ENCODE results near the gene FIGNL2.
"Not testable (repeated sequence)": the region's sequence is repeated elsewhere in the genome, so short reads cannot be mapped to it uniquely, and the experiment has no call there.

The FIGNL2 gene

DNA sequence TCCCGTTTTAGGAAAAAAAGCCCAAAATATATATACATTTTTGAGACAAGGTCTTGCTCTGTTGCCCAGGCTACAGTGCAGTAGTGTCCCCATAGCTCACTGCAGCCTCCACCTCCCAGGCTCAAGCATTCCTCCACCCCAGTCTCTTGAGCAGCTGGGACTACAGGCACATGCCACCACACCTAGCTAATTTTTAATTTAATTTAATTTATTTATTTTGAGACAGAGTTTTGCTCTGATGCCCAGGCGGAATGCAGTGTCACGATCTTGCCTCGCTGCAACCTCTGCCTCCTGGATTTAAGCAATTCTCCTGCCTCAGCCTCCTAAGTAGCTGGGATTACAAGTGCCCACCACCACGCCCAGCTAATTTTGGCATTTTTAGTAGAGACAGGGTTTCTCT lies 16.7 kb downstream of the FIGNL2 start:
- Mint-ChIP-seq H3K4me1 (ENCODE audit: low read depth in 2 of 2) (peaks cover 18 to 19% of the 10 kb centered on the region in 2 donors), H3K27me3 (peaks cover 51 to 78% of the 10 kb centered on the region in 2 donors)
- H3K36me3 Mint-ChIP-seq (ENCODE audit: insufficient read depth); H3K27ac Mint-ChIP-seq; DNase-seq; H3K4me3 Mint-ChIP-seq; H3K9me3 Mint-ChIP-seq; ATAC-seq (replicated peaks): not testable (repeated sequence)

DNA sequence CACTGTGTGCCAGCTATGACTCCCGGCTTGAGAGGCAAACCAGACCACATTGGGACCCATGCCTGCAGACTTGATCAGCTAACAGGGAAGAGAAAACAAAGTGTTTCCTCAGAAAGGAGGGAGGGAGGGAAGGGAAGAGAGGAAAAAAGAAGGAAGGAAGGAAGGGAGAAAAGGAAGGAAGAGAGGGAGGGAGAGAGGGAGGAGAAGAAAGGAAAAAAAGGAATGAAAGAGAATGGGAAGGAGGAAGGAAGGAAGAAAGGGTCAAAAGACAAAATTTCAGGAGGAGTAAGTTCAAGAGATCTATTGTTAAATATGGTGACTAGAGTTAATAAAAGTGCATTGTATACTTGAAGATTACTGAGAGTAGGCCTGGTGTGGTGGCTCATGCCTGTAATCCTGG lies 18.9 kb downstream of the FIGNL2 start:
- H3K4me3 Mint-ChIP-seq = no peak overlapping the region
- no peak for DNase-seq
- H3K36me3 Mint-ChIP-seq (ENCODE audit: insufficient read depth) = no peaks in the 10 kb centered on the region
- peaks cover 18 to 19% of the 10 kb centered on the region in 2 donors for H3K4me1 Mint-ChIP-seq (ENCODE audit: low read depth in 2 of 2)
- peaks cover 44 to 65% of the 10 kb centered on the region in 2 donors for H3K27me3 Mint-ChIP-seq
- H3K9me3 Mint-ChIP-seq = no peaks in the 10 kb centered on the region
- no peak overlapping the region for H3K27ac Mint-ChIP-seq
- no peak for ATAC-seq (replicated peaks)

DNA sequence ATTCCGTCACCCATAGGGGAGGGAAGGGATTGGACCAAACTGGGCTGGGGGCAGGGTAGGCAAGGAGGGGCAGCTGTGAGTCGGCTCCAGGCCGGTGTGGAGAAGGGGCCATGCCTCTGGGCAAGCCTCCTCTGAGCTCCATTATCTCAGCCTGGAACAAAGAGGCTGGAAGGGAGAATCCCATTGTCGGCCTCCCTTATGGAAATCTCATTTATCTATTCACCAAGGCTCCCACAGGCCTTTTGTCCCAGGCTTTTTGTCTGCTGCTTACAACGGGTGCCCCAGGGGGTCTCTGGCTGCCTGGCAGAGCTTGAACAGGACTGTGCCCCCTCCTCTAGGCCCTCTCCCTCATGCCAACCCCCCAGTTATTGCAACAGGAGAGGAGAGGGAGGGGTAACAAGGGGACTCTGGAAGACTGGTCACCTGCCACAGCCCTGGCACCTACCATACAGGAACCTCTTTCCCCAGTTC lies 19.5 kb downstream of the FIGNL2 start:
- Mint-ChIP-seq H3K36me3 (ENCODE audit: insufficient read depth) (no peaks in the 10 kb centered on the region), H3K27me3 (peaks cover 38 to 59% of the 10 kb centered on the region in 2 donors), H3K4me1 (ENCODE audit: low read depth in 2 of 2) (peaks cover 18 to 19% of the 10 kb centered on the region in 2 donors), H3K27ac (no peak overlapping the region), H3K4me3 (no peak overlapping the region), H3K9me3 (no peaks in the 10 kb centered on the region)
- DNase-seq = no peak
- no peak for ATAC-seq (replicated peaks)

DNA sequence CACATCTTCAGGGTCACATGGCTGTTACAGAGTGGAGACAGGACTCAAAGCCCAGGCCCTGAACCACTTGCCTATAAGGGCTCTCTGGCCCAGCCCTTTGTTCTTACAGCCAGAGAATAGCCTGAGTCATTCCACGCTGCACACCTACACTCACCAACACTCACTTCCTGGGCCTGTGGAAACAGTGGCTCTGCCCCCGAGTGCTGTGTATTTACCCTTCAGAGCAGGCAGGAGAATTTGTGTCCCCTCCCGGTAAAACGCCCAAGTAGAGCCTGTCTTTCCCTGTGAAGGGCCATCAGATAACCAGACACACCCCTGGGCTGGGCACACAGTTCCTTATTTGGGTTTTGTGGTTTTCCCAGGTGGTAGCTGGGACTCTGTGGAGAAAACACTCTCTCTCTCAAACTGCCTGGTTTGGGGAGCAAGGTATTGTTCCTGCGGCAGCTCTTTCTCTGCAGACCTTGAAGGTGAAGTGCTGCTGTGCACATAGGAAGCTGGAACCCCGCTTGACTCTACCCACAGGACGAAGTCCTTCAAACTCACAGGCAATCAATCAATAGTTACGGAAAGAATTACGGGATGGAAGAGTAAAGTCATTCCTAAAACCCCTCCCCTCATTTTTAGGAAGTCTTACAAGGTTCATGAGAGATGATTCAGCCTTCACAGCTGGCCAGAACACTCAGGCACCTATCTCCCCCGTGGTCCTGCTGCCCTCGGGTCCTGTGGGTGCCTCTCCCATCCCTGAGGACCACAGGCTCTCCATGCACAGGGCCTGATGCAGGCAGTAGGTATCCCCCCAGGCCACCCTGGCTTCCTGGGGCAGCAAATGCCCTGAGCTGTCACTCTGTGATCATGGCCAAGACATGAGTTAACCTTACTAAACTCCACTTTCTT lies 20.3 kb downstream of the FIGNL2 start:
- DNase-seq = no peak

GRCh38 chr12:51826881-51827280 lies 21.6 kb downstream of the FIGNL2 start:
- H3K27me3 Mint-ChIP-seq = peaks cover 17 to 38% of the 10 kb centered on the region in 2 donors
- H3K36me3 Mint-ChIP-seq (ENCODE audit: insufficient read depth) = no peaks in the 10 kb centered on the region
- ATAC-seq (replicated peaks) (no peak), DNase-seq (no peak)
- no peak overlapping the region for H3K27ac Mint-ChIP-seq
- H3K4me1 Mint-ChIP-seq (ENCODE audit: low read depth in 2 of 2) = peaks cover 14 to 16% of the 10 kb centered on the region in 2 donors
- H3K9me3 Mint-ChIP-seq = no peaks in the 10 kb centered on the region
- no peak overlapping the region for H3K4me3 Mint-ChIP-seq

More for the DNA sequence above, 20.3 kb downstream of the FIGNL2 start:
- Mint-ChIP-seq H3K4me3 (no peak overlapping the region), H3K27me3 (peaks cover 30 to 51% of the 10 kb centered on the region in 2 donors), H3K9me3 (no peaks in the 10 kb centered on the region), H3K36me3 (ENCODE audit: insufficient read depth) (no peaks in the 10 kb centered on the region), H3K4me1 (ENCODE audit: low read depth in 2 of 2) (peaks cover 17 to 19% of the 10 kb centered on the region in 2 donors), H3K27ac (no peak overlapping the region)
- peak; percentile 48 for ATAC-seq (replicated peaks)

DNA sequence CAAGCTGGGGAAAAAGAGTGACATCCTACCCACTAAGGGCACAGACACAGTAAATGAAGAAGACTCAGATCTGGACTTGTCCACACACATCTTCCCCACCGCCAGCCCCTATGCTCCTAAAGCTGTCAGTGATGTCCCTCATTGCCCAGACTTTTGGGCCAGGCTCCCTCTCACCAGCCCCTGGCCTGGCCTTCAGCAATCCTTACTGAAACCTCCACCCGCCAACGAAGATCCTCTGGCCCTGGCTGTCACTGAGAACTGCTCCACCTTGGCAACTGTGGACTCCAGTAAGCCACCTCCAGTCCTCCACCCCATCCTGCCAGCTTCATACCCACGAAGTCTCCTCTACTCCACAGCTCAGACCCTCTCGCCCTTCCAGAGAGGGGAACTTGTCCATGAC lies 23.3 kb downstream of the FIGNL2 start:
- Mint-ChIP-seq H3K27me3 (peaks cover 4 to 24% of the 10 kb centered on the region in 2 donors), H3K9me3 (no peaks in the 10 kb centered on the region), H3K4me3 (no peak overlapping the region), H3K27ac (no peak overlapping the region), H3K36me3 (ENCODE audit: insufficient read depth) (no peaks in the 10 kb centered on the region), H3K4me1 (ENCODE audit: low read depth in 2 of 2) (peaks cover 15 to 16% of the 10 kb centered on the region in 2 donors)
- DNase-seq (no peak), ATAC-seq (replicated peaks) (no peak)

DNA sequence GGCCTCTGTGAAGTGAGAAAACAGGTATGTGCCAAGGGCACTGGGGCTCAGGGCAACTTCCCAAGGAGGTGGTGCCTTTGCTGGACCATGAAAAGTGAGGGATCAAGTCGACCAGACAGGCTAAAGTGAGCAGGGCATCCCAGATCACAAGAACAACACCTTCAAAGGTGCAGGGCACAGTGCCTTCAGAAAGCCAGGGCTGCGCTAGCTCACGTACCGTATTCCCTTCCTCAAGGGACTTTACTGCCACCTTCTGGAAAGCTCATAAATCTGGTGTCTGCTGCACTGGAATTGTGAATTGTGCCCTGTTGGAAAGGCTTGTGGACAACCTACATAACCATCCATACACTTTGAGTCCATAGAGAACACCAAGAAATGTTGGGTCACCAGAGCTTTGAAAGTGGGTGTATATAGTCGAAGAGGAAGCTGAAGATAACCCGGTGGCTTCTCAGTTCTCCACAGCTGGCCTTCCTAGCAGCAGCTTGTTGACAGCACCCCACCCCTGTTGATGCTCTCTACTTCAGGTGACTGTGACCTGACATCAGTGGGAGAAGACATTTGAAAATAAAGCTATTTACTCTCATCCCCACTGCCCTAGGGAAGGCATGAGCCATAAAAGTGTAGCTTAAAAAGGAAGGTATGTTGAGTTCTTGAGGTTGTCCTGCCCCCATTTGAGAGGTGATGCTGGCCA lies 24.5 kb downstream of the FIGNL2 start:
- no peak overlapping the region for H3K4me3 Mint-ChIP-seq
- peaks cover 4 to 13% of the 10 kb centered on the region in 2 donors for H3K27me3 Mint-ChIP-seq
- peak overlapping the region in 1 of 2 donors; percentile 24 for H3K27ac Mint-ChIP-seq
- no peaks in the 10 kb centered on the region for H3K36me3 Mint-ChIP-seq (ENCODE audit: insufficient read depth)
- DNase-seq (no peak), ATAC-seq (replicated peaks) (no peak)
- peaks cover 16 to 18% of the 10 kb centered on the region in 2 donors for H3K4me1 Mint-ChIP-seq (ENCODE audit: low read depth in 2 of 2)
- H3K9me3 Mint-ChIP-seq = no peaks in the 10 kb centered on the region

DNA sequence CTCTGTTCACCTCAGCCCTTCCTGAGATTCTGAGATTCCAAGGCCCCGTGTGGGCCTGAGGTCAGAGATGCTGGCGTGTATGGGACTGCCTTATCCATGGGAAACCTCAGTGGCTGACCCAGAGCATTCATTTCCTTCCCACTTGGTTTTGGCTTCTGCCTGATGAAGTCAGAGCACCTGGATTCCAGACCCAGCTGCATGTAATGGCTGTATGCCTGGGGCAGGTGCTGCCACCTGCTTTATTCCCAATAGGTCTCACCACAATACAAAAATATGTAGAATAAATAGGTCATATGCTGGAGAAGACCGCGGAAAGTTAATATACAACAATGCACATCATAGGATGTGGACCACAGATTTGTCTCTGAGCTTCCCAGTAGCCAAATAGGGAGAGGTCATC lies 25.6 kb downstream of the FIGNL2 start:
- DNase-seq = no peak
- peak overlapping the region in 1 of 2 donors; percentile 77 for H3K27ac Mint-ChIP-seq
- no peaks in the 10 kb centered on the region for H3K9me3 Mint-ChIP-seq
- no peak for ATAC-seq (replicated peaks)
- H3K4me1 Mint-ChIP-seq (ENCODE audit: low read depth in 2 of 2) = peaks cover 8 to 13% of the 10 kb centered on the region in 2 donors
- peaks cover 0 to 2% of the 10 kb centered on the region in 2 donors for H3K27me3 Mint-ChIP-seq
- peak overlapping the region in 1 of 2 donors; percentile 52 for H3K4me3 Mint-ChIP-seq
- H3K36me3 Mint-ChIP-seq (ENCODE audit: insufficient read depth) = no peaks in the 10 kb centered on the region

- Mint-ChIP-seq H3K27me3 (no peaks in the 10 kb centered on the region), H3K36me3 (ENCODE audit: insufficient read depth) (no peaks in the 10 kb centered on the region)
- ATAC-seq (replicated peaks) = no peak
Observed at GRCh38 chr12:51822261-51822616, 26.3 kb downstream of the FIGNL2 start.

GRCh38 chr12:51821440-51822260 lies 26.9 kb downstream of the FIGNL2 start:
- H3K4me1 Mint-ChIP-seq (ENCODE audit: low read depth in 2 of 2) = peaks cover 7 to 11% of the 10 kb centered on the region in 2 donors
- H3K4me3 Mint-ChIP-seq = peak overlapping the region; percentile 45 to 72
- peak overlapping the region in 1 of 2 donors; percentile 77 for H3K27ac Mint-ChIP-seq
- no peaks in the 10 kb centered on the region for H3K9me3 Mint-ChIP-seq
- no peaks in the 10 kb centered on the region for H3K27me3 Mint-ChIP-seq
- DNase-seq (peak in 1 of 3 experiments; percentile 14), ATAC-seq (replicated peaks) (peak; percentile 23)
- no peaks in the 10 kb centered on the region for H3K36me3 Mint-ChIP-seq (ENCODE audit: insufficient read depth)

More at GRCh38 chr12:51822261-51822616, 26.3 kb downstream of the FIGNL2 start:
- H3K27ac Mint-ChIP-seq = peak overlapping the region in 1 of 2 donors; percentile 77
- no peaks in the 10 kb centered on the region for H3K9me3 Mint-ChIP-seq
- no peak for DNase-seq
- H3K4me1 Mint-ChIP-seq (ENCODE audit: low read depth in 2 of 2) = peaks cover 7 to 11% of the 10 kb centered on the region in 2 donors
- peak overlapping the region; percentile 35 to 52 for H3K4me3 Mint-ChIP-seq

DNA sequence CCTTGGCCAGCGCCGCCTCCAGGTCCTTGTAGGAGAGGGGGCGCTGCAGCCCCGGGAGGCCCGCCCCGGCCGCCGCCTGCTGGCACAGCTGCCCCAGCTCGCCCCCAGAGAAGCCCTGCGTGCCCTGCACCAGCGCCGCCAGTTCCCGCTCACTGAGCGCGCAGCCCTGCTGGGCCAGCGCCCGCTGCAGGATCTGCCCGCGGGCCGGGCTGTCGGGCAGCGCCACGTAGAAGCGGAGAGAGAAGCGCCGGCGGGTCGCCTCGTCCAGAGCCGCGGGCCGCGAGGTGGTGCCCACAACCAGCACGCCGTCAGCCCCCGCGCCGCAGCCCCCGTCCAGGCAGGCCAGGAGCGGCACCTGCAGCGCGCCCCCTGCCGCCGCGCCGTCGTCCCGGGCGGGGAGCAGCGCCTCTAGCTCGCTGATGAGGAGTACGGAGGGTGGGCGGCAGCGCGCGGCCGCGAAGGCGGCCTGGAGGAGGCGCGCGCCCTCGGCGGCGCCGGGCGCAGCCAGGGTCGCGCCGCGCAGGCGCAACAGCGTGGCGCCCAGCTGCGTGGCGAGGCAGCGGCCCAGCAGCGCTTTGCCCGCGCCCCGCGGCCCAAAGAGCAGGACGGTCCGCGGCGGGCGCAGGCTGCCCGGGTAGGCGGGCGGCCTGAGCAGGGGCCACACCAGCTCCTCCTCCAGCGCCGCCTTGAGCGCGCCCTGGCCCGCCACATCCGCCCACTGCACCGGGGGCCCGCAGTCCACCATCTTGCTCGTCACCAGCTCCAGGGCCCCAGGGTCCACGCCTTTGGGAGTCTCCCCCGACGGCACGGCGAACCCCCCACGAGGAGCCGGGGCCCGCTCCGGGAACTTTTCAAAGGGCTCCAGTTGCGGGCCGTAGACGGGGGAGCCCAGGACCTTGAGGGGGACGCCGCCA lies 27.7 kb downstream of the FIGNL2 start:
- H3K36me3 Mint-ChIP-seq (ENCODE audit: insufficient read depth) = no peaks in the 10 kb centered on the region
- H3K4me3 Mint-ChIP-seq = peak overlapping the region; percentile 72
- H3K27ac Mint-ChIP-seq = no peak overlapping the region
- ATAC-seq (replicated peaks) (peak; percentile 79), DNase-seq (peak; percentile 72 to 78 (median 76))
- peaks cover 0 to under 1% of the 10 kb centered on the region in 2 donors for H3K27me3 Mint-ChIP-seq
- peaks cover 7 to 11% of the 10 kb centered on the region in 2 donors for H3K4me1 Mint-ChIP-seq (ENCODE audit: low read depth in 2 of 2)
- H3K9me3 Mint-ChIP-seq = no peaks in the 10 kb centered on the region
